ENCODE measurements around the gene INTS6. TPM values are rescaled to one million over a fixed set of nuclear protein-coding genes. Genes with fewer than 3 reads are reported as not detected.

Gene INTS6
- total and polyA plus RNA-seq, 2 donors (not counting 1 experiment from before 2014, with no cell fraction given) = 15.4 to 74.7 TPM

DNA sequence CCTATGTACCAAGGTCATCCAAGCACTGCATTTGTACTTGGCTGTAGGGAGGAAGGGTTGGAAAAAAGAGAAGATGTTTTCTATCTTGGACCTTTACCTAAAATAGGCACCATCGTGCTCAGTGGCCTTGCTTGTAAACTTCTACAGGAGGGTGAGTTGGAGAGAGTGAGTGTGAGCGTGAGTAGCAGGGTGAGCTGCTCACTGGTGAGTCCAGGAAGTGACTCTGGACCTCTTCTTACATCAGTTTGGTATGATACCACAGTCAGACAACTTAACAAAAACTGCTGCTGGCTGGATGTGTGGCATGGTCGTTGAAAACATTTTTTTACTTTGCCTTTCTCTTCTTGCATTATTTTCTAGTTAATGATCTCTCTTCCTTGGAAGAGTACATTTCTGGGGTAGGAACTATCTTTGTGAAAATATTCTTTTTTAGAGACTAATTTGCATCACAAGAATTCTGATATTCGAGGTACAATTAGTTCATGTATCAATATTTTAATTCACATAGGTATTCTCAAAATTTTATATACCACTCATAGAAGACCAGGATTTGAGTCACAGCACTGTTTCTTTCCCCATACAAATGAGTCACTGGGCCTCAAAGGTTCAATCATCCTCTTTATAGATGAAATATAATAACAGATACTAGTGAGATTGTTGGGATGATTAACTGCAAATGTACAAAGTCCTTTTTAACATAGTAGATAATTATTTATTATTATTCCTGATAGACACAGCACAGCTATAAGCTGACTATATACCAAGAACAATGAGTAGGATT is 112.7 kb downstream of the INTS6 start:
- POLR2A ChIA-PET = no interaction called here
- Mint-ChIP-seq H3K4me1 (no peaks in the 10 kb centered on the region), H3K4me3 (no peak overlapping the region), H3K9me3 (ENCODE audit: insufficient read depth) (no peaks in the 10 kb centered on the region), H3K27ac (no peak overlapping the region), H3K27me3 (no peaks in the 10 kb centered on the region)
- H3K27ac ChIP-seq (ENCODE audit: low read length in 2 of 2) = no peak overlapping the region
- intact Hi-C loops (cut with micrococcal nuclease) = no loop called here
- H4K20me1 ChIP-seq (ENCODE audit: control insufficient read depth, insufficient read depth, low read length, poor library complexity, severe bottlenecking) = no peaks in the 10 kb centered on the region
- H3K9me3 ChIP-seq (ENCODE audit: control extremely low read depth in 1 of 3, control insufficient read depth in 2 of 3, insufficient read depth in 1 of 3, low read length in 2 of 3) = no peaks in the 10 kb centered on the region
- H3K36me3 ChIP-seq (replicated peaks in 1 of 2; ENCODE audit: control extremely low read depth in 1 of 2, control insufficient read depth in 1 of 2, extremely low read depth in 1 of 2, insufficient read depth in 2 of 2, low read length in 1 of 2) = no peaks in the 10 kb centered on the region
- no CpG with 5 or more reads among the region's 4 CpGs for WGBS (ENCODE audit: insufficient coverage)
- TF ChIP-seq EZH2 (IDR thresholded peaks at IDR 0.05; ENCODE audit: borderline replicate concordance, insufficient read depth, low read depth, low read length, poor library complexity, severe bottlenecking) = no peak
- TF ChIP-seq, protein P1, sequence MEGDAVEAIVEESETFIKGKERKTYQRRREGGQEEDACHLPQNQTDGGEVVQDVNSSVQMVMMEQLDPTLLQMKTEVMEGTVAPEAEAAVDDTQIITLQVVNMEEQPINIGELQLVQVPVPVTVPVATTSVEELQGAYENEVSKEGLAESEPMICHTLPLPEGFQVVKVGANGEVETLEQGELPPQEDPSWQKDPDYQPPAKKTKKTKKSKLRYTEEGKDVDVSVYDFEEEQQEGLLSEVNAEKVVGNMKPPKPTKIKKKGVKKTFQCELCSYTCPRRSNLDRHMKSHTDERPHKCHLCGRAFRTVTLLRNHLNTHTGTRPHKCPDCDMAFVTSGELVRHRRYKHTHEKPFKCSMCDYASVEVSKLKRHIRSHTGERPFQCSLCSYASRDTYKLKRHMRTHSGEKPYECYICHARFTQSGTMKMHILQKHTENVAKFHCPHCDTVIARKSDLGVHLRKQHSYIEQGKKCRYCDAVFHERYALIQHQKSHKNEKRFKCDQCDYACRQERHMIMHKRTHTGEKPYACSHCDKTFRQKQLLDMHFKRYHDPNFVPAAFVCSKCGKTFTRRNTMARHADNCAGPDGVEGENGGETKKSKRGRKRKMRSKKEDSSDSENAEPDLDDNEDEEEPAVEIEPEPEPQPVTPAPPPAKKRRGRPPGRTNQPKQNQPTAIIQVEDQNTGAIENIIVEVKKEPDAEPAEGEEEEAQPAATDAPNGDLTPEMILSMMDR (IDR thresholded peaks at IDR 0.05) = no peak
- no peak overlapping the region for H3K4me3 ChIP-seq (ENCODE audit: control extremely low read depth in 1 of 5, extremely low read depth in 1 of 5, insufficient read depth in 1 of 5, low read depth in 2 of 5, low read length in 4 of 5)
- no peak overlapping the region for H2AFZ ChIP-seq (ENCODE audit: insufficient read depth, low read depth, low read length, poor library complexity, severe bottlenecking)
- no peak for ATAC-seq (ENCODE audit: low read depth)
- H3K27me3 ChIP-seq (replicated peaks in 1 of 4; ENCODE audit: control extremely low read depth in 1 of 4, control insufficient read depth in 3 of 4, insufficient read depth in 4 of 4, low read length in 3 of 4) = no peaks in the 10 kb centered on the region
- H3K4me1 ChIP-seq (ENCODE audit: control insufficient read depth in 2 of 2, insufficient read depth in 2 of 2, low read length in 2 of 2) = no peaks in the 10 kb centered on the region
- no peak overlapping the region for H3K9ac ChIP-seq (ENCODE audit: low read length)
- no peak for DNase-seq
- CTCF ChIA-PET = no interaction called here
- H3K79me2 ChIP-seq (ENCODE audit: control insufficient read depth, insufficient read depth, low read length) = no peaks in the 10 kb centered on the region
- H3K4me2 ChIP-seq (replicated peaks; ENCODE audit: low read depth, low read length, poor library complexity, severe bottlenecking) = no peak overlapping the region

DNA sequence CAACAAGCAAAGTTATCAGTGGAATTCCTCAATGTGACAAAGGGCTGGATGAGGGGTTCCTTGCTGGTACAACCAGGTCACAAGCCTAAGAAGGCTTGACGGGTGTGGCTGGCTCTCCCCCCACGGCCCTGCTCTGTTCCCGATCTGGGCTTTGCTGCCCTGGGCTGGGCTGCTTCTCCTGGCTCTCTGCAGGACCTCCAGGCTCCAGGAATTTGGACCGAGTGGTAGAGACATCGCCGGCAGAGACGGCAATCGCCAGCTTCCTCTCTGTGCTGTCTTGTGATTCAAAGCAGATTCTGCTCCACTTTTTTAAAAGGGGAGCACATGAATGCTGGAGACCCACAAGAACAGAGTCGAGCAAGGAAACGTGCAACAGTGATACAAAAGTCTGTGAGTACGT is 113.5 kb downstream of the INTS6 start, which contains the start of gene SERPINE3:
TSS of gene SERPINE3 (plus strand) at position 338 of the 400 bp plus-strand sequence. CDS start 1,401 bp downstream, outside the sequence.
- no peak within 1 kb of the TSS for H3K9ac ChIP-seq (ENCODE audit: low read length)
- H3K9me3 Mint-ChIP-seq (ENCODE audit: insufficient read depth) = no peaks in the 10 kb centered on the region
- no peaks in the 10 kb centered on the region for H3K4me1 Mint-ChIP-seq
- intact Hi-C loops (cut with micrococcal nuclease) = no loop called here
- no peaks in the 10 kb centered on the region for H3K27me3 Mint-ChIP-seq
- no peaks in the 10 kb centered on the region for H3K27me3 ChIP-seq (replicated peaks in 1 of 4; ENCODE audit: control extremely low read depth in 1 of 4, control insufficient read depth in 3 of 4, insufficient read depth in 4 of 4, low read length in 3 of 4)
- no peaks in the 10 kb centered on the region for H3K79me2 ChIP-seq (ENCODE audit: control insufficient read depth, insufficient read depth, low read length)
- POLR2A ChIA-PET = no interaction called here
- no peak within 1 kb of the TSS for H3K4me3 Mint-ChIP-seq
- H3K27ac ChIP-seq (ENCODE audit: low read length in 2 of 2) = no peak within 1 kb of the TSS
- no peaks in the 10 kb centered on the region for H3K4me1 ChIP-seq (ENCODE audit: control insufficient read depth in 2 of 2, insufficient read depth in 2 of 2, low read length in 2 of 2)
- no peak for ATAC-seq (ENCODE audit: low read depth)
- 94% methylated on average over 11 of the region's 11 CpGs for WGBS (ENCODE audit: insufficient coverage)
- no peaks in the 10 kb centered on the region for H4K20me1 ChIP-seq (ENCODE audit: control insufficient read depth, insufficient read depth, low read length, poor library complexity, severe bottlenecking)
- no peak for DNase-seq
- CTCF ChIA-PET = no interaction called here
- no peak within 1 kb of the TSS for H3K27ac Mint-ChIP-seq
- no peak within 1 kb of the TSS for H3K4me2 ChIP-seq (replicated peaks; ENCODE audit: low read depth, low read length, poor library complexity, severe bottlenecking)
- no peaks in the 10 kb centered on the region for H3K9me3 ChIP-seq (ENCODE audit: control extremely low read depth in 1 of 3, control insufficient read depth in 2 of 3, insufficient read depth in 1 of 3, low read length in 2 of 3)
- TF ChIP-seq, protein P1 (IDR thresholded peaks at IDR 0.05) = no peak
- TF ChIP-seq EZH2 (IDR thresholded peaks at IDR 0.05; ENCODE audit: borderline replicate concordance, insufficient read depth, low read depth, low read length, poor library complexity, severe bottlenecking) = no peak
- H3K4me3 ChIP-seq (ENCODE audit: control extremely low read depth in 1 of 5, extremely low read depth in 1 of 5, insufficient read depth in 1 of 5, low read depth in 2 of 5, low read length in 4 of 5) = no peak within 1 kb of the TSS
- H2AFZ ChIP-seq (ENCODE audit: insufficient read depth, low read depth, low read length, poor library complexity, severe bottlenecking) = no peak within 1 kb of the TSS
- H3K36me3 ChIP-seq (replicated peaks in 1 of 2; ENCODE audit: control extremely low read depth in 1 of 2, control insufficient read depth in 1 of 2, extremely low read depth in 1 of 2, insufficient read depth in 2 of 2, low read length in 1 of 2) = no peaks in the 10 kb centered on the region

All from B cell (primary cell).